Measurements from ENCODE around the gene CCDC190. TPM values are rescaled to one million over a fixed set of nuclear protein-coding genes. Genes with fewer than 3 reads are reported as not detected.
"Not testable (repeated sequence)": the region's sequence is repeated elsewhere in the genome, so short reads cannot be mapped to it uniquely, and the experiment has no call there.

The CCDC190 gene
- total RNA-seq, 1 donor from 2014 or later = 0.31 TPM

GRCh38 chr1:162832470-162832869, 28.5 kb downstream of the CCDC190 start:
- no peak for DNase-seq

- DNase-seq = no peak
Observed at GRCh38 chr1:162829268-162829667, 31.7 kb downstream of the CCDC190 start.

DNA sequence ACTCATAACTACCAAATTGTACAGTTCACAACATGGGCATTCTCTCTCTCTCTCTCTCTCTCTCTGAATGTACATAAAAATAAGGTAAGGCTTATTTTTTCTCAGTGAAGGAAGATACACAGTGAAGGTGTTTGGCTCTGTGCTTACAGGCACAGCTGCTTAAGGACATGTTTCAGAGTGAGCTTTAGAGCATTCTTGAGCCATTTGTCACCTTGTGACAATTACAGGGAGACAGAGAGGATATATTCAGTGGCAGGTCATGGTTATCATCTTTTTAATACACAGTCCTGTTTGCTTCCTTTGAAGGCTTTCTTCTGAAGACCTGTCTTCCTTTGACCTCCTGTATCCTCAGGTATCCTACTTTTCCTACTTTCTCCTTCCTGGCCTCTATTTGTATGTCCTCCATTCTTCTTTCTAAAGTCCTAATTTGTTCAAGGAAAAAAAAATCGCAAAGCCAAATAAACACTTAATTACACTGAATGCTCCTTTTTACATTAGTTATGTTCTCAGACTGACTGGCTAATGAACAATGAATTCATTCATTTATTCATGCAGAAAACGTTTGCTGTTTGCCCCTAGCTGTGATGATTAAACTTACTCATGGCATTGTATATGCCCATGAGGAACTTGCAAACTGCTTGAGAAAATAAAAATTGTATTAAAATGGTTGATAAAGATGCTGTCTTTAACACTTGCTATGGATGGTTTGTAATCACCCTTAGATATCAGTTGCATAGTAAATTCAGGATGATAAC, 37.0 kb downstream of the CCDC190 start:
- DNase-seq = no peak

GRCh38 chr1:162823231-162823630, 37.7 kb downstream of the CCDC190 start:
- no peak for DNase-seq

GRCh38 chr1:162822391-162823200, 38.4 kb downstream of the CCDC190 start:
- DNase-seq = peak; percentile 32

DNA sequence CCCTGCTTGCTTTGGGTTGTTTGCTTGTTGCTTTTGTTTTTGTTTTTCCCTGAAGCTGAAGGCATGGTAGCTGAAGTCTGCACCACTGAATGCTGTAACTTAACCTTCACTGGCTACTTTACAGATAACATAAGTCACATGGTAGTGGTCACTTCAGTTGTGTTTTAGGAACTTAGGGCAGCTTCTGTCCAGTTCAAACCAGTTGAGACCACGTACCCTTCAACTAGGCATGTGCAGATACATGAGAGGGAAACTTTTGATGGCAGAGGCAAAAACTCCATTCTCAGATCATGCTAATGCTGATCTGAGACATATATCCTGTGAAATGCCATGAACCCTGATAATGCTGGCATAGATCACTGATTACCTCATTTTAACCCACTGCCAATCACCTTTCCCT, 42.3 kb downstream of the CCDC190 start:
- not testable (repeated sequence) for DNase-seq

DNA sequence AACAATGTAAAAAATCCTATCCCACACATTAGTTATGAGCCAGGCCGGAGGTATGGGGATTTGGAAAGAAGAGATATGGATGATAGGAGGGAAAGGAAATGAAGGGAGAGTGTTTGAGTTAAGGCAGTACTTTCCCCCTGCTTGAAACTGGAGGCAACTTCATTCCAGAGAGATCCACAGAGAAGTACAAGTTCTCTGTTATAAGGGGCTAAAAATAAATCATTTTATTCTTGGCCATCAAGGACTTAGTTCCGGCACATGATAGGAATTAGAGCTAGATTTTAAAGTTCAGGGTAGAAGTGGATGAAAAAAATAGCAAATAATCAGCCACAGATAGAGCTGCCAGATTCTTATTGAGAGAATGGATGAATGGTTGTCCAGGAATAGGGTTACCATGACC, 42.8 kb downstream of the CCDC190 start:
- DNase-seq = not testable (repeated sequence)

DNA sequence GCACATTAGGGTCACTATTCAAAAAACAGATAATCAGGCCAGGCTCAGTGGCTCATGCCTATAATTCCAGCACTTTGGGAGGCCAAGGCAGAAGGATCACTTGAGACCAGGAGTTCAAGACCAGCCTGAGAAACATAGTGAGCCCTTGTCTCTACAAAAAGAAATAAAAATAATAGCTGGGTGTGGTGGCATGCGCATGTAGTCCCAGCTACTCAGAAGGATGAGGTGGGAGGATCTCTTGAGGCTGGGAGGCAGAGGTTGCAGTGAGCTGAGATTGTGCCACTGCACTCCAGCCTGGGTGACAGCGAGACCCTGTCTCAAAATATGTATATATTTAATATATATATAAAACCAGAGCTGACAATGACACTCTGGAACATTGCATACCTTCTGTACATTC, 48.6 kb downstream of the CCDC190 start:
- not testable (repeated sequence) for DNase-seq

GRCh38 chr1:162807503-162807902, 53.5 kb downstream of the CCDC190 start:
- DNase-seq = not testable (repeated sequence)

Other genes with a start within 250 kb of the CCDC190 start
- gene DDR2, start 228.7 kb downstream of the CCDC190 start, total RNA-seq = 7.5 TPM
- gene HSD17B7, start 70.5 kb downstream of the CCDC190 start, total RNA-seq = 27.3 TPM
- 1.9 TPM for gene RGS4, start 208.2 kb upstream of the CCDC190 start, total RNA-seq

Measured in occipital lobe (tissue), 2 donors.